Activated T-helper 9 cell treated with anti-CD3 and anti-CD28 coated beads, Interleukin-2, amount 50 U/mL, for 16 hours (primary cell): ENCODE measurements around the gene ARL2BP.
A peak's percentile ranks its signal among the peaks of the same experiment; 100 is the strongest.

ENCODE experiments used
- DNase-seq: peaks from one replicate; pipeline ENCODE4 v3.0.0-alpha.2; 2020; ENCODE audit warnings: low read depth

ARL2BP gene

GRCh38 chr16:57283214-57283958 lies 38.3 kb downstream of the ARL2BP start:
- no peak for DNase-seq

- no peak for DNase-seq
Observed at GRCh38 chr16:57283959-57284208, 38.8 kb downstream of the ARL2BP start.

GRCh38 chr16:57284209-57284951 lies 39.3 kb downstream of the ARL2BP start, which contains the start of gene PLLP:
TSS of gene PLLP (minus strand) at chr16:57284672. CDS start at chr16:57284540, 132 bp downstream.
- DNase-seq: peak; percentile 33

- no peak for DNase-seq
Observed at GRCh38 chr16:57284952-57285363, 39.9 kb downstream of the ARL2BP start.

- DNase-seq: no peak
Observed at GRCh38 chr16:57285379-57285778, 40.3 kb downstream of the ARL2BP start.

- DNase-seq: no peak
Observed at GRCh38 chr16:57289391-57290257, 44.6 kb downstream of the ARL2BP start.

GRCh38 chr16:57297856-57298255 lies 52.8 kb downstream of the ARL2BP start:
- peak; percentile 15 for DNase-seq

- peak; percentile 19 for DNase-seq
Observed at GRCh38 chr16:57299009-57299718, 54.1 kb downstream of the ARL2BP start.

- DNase-seq: peak; percentile 68
Observed at GRCh38 chr16:57299719-57300386, 54.8 kb downstream of the ARL2BP start.

- peak; percentile 96 for DNase-seq
Observed at GRCh38 chr16:57300387-57301125, 55.5 kb downstream of the ARL2BP start.

GRCh38 chr16:57301126-57301817 lies 56.2 kb downstream of the ARL2BP start:
- no peak for DNase-seq
